Measurements from ENCODE around the gene FTO.

The FTO gene

GRCh38 chr16:53756275-53756996 is 52.5 kb downstream of the FTO start:
- no peak for FAIRE-seq

GRCh38 chr16:53757971-53758609 is 54.1 kb downstream of the FTO start:
- FAIRE-seq = no peak

GRCh38 chr16:53761962-53762703 is 58.2 kb downstream of the FTO start:
- FAIRE-seq = no peak

- no peak for FAIRE-seq
Observed at GRCh38 chr16:53766304-53767016, 62.5 kb downstream of the FTO start.

- FAIRE-seq = no peak
Observed at GRCh38 chr16:53768167-53768566, 64.2 kb downstream of the FTO start.

- FAIRE-seq = no peak
Observed at GRCh38 chr16:53768593-53768992, 64.6 kb downstream of the FTO start.

- FAIRE-seq = no peak
Observed at GRCh38 chr16:53769185-53769584, 65.2 kb downstream of the FTO start.

- no peak for FAIRE-seq
Observed at GRCh38 chr16:53769787-53770186, 65.8 kb downstream of the FTO start.

- FAIRE-seq = no peak
Observed at GRCh38 chr16:53770641-53771040, 66.7 kb downstream of the FTO start.

GRCh38 chr16:53771655-53772497 is 67.9 kb downstream of the FTO start:
- FAIRE-seq = no peak

GRCh38 chr16:53773150-53773846 is 69.3 kb downstream of the FTO start:
- FAIRE-seq = peak; percentile 45

- no peak for FAIRE-seq
Observed at GRCh38 chr16:53773881-53774280, 69.9 kb downstream of the FTO start.

- no peak for FAIRE-seq
Observed at GRCh38 chr16:53775106-53775820, 71.3 kb downstream of the FTO start.

GRCh38 chr16:53775821-53776431 is 72.0 kb downstream of the FTO start:
- no peak for FAIRE-seq

- no peak for FAIRE-seq
Observed at GRCh38 chr16:53779186-53779585, 75.2 kb downstream of the FTO start.

- no peak for FAIRE-seq
Observed at GRCh38 chr16:53780051-53780450, 76.1 kb downstream of the FTO start.

- no peak for FAIRE-seq
Observed at GRCh38 chr16:53781023-53781605, 77.2 kb downstream of the FTO start.

GRCh38 chr16:53782148-53782547 is 78.2 kb downstream of the FTO start:
- no peak for FAIRE-seq

GRCh38 chr16:53784291-53784690 is 80.3 kb downstream of the FTO start:
- FAIRE-seq = no peak

- FAIRE-seq = no peak
Observed at GRCh38 chr16:53785044-53785443, 81.1 kb downstream of the FTO start.
